AG09309 (cell line): ENCODE data around the gene STRAP.
"Not testable (repeated sequence)": the region's sequence is repeated elsewhere in the genome, so short reads cannot be mapped to it uniquely, and the experiment has no call there.

Experiments
- DNase-seq: peaks from one replicate; pipeline ENCODE4 v3.0.0-alpha.2; 2010; ENCODE audit warnings: low read depth
- H3K4me3 ChIP-seq: 2 replicates; pipeline ENCODE4 v1.5.1; 2011; ENCODE audit warnings: mild to moderate bottlenecking, low read depth, low read length, moderate library complexity; ENCODE audit not compliant: control insufficient read depth
- CTCF ChIP-seq: IDR thresholded peaks from 2 replicates; pipeline ENCODE4 v1.5.1; 2011; ENCODE audit warnings: mild to moderate bottlenecking, low read depth, low read length, inconsistent platforms; ENCODE audit not compliant: insufficient read depth, control insufficient read depth; ENCODE audit errors: missing control alignments

The STRAP gene

GRCh38 chr12:15896867-15897266 lies 14.7 kb downstream of the STRAP start:
- H3K4me3 ChIP-seq, result no peak overlapping the region
- no peak for TF ChIP-seq CTCF
- DNase-seq, result no peak

- no peak overlapping the region for H3K4me3 ChIP-seq
- DNase-seq, result no peak
- TF ChIP-seq CTCF, result no peak
Observed at GRCh38 chr12:15897433-15897832, 15.2 kb downstream of the STRAP start.

GRCh38 chr12:15899282-15899870 lies 17.2 kb downstream of the STRAP start:
- no peak for DNase-seq

GRCh38 chr12:15904378-15904920 lies 22.3 kb downstream of the STRAP start:
- no peak for TF ChIP-seq CTCF
- no peak overlapping the region for H3K4me3 ChIP-seq
- DNase-seq, result no peak

More at GRCh38 chr12:15899282-15899870, 17.2 kb downstream of the STRAP start:
- no peak overlapping the region for H3K4me3 ChIP-seq
- TF ChIP-seq CTCF, result peak; percentile 56

- DNase-seq, result no peak
- no peak overlapping the region; the same call in 1 of the 2 replicates for H3K4me3 ChIP-seq
- TF ChIP-seq CTCF, result no peak
Observed at GRCh38 chr12:15910468-15910863, 28.3 kb downstream of the STRAP start.

GRCh38 chr12:15910864-15911721 lies 28.9 kb downstream of the STRAP start, which contains the start of gene DERA:
Gene DERA, plus strand, starts transcription at chr12:15911332. Its CDS starts 52 bp downstream, at chr12:15911384.
- DNase-seq, result no peak
- H3K4me3 ChIP-seq, result peak within 1 kb of the TSS; percentile 73

GRCh38 chr12:15911931-15912330 lies 29.7 kb downstream of the STRAP start:
- not testable (repeated sequence) for DNase-seq
- H3K4me3 ChIP-seq, result peak overlapping the region; percentile 73

More at GRCh38 chr12:15910864-15911721, 28.9 kb downstream of the STRAP start, which contains the start of gene DERA:
- TF ChIP-seq CTCF, result no peak

GRCh38 chr12:15914131-15914530 lies 31.9 kb downstream of the STRAP start:
- not testable (repeated sequence) for H3K4me3 ChIP-seq, DNase-seq
